ENCODE results near the gene MPC1.

The MPC1 gene

GRCh38 chr6:166420351-166420750, 37.6 kb upstream of the MPC1 start:
- TF ChIP-seq, protein P1, sequence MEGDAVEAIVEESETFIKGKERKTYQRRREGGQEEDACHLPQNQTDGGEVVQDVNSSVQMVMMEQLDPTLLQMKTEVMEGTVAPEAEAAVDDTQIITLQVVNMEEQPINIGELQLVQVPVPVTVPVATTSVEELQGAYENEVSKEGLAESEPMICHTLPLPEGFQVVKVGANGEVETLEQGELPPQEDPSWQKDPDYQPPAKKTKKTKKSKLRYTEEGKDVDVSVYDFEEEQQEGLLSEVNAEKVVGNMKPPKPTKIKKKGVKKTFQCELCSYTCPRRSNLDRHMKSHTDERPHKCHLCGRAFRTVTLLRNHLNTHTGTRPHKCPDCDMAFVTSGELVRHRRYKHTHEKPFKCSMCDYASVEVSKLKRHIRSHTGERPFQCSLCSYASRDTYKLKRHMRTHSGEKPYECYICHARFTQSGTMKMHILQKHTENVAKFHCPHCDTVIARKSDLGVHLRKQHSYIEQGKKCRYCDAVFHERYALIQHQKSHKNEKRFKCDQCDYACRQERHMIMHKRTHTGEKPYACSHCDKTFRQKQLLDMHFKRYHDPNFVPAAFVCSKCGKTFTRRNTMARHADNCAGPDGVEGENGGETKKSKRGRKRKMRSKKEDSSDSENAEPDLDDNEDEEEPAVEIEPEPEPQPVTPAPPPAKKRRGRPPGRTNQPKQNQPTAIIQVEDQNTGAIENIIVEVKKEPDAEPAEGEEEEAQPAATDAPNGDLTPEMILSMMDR (IDR thresholded peaks at IDR 0.05; ENCODE audit: low read depth, low read length), result peak; percentile 31
- no peak overlapping the region for H3K4me3 ChIP-seq (replicated peaks in 1 of 2; ENCODE audit: low read depth in 2 of 2, low read length in 2 of 2)
- DNase-seq (ENCODE audit: low read depth in 2 of 2), result peak; percentile 41 to 70

- TF ChIP-seq, protein P1 (IDR thresholded peaks at IDR 0.05; ENCODE audit: low read depth, low read length), result no peak
- DNase-seq (ENCODE audit: low read depth in 2 of 2), result no peak
- H3K4me3 ChIP-seq (replicated peaks in 1 of 2; ENCODE audit: low read depth in 2 of 2, low read length in 2 of 2), result no peak overlapping the region
These were observed 37.0 kb upstream of the MPC1 start for GRCh38 chr6:166419717-166420116.

DNA sequence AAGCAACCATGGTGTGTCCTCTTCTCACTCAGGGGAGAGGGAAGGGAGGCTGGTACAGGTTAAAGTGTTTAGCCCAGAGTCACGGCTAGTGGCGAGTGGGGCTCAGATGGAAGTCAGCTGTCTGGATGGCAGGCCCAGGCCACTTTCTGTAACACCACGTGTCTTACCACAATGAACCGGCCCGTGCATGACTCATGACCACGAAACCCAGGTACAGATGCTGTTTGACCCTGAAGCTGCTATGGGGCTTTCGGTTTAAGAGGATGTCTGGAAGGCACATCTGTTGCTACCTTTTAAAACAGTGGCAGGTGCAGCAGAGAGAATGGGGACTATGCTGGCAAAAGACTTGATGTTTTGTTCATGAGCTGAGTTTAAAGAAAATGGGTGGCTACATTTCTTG, 36.5 kb upstream of the MPC1 start:
- no peak overlapping the region for H3K4me3 ChIP-seq (replicated peaks in 1 of 2; ENCODE audit: low read depth in 2 of 2, low read length in 2 of 2)
- TF ChIP-seq, protein P1 (IDR thresholded peaks at IDR 0.05; ENCODE audit: low read depth, low read length), result no peak
- peak in 1 of 2 donors; percentile 35 for DNase-seq (ENCODE audit: low read depth in 2 of 2)

- TF ChIP-seq, protein P1 (IDR thresholded peaks at IDR 0.05; ENCODE audit: low read depth, low read length), result no peak
- H3K4me3 ChIP-seq (replicated peaks in 1 of 2; ENCODE audit: low read depth in 2 of 2, low read length in 2 of 2), result no peak overlapping the region
- no peak for DNase-seq (ENCODE audit: low read depth in 2 of 2)
These were observed 36.0 kb upstream of the MPC1 start for GRCh38 chr6:166418691-166419143.

- no peak overlapping the region for H3K4me3 ChIP-seq (replicated peaks in 1 of 2; ENCODE audit: low read depth in 2 of 2, low read length in 2 of 2)
- TF ChIP-seq, protein P1 (IDR thresholded peaks at IDR 0.05; ENCODE audit: low read depth, low read length), result no peak
- DNase-seq (ENCODE audit: low read depth in 2 of 2), result no peak
These were observed 34.5 kb upstream of the MPC1 start for GRCh38 chr6:166417285-166417691.

GRCh38 chr6:166415833-166416347, 33.1 kb upstream of the MPC1 start:
- no peak overlapping the region for H3K4me3 ChIP-seq (replicated peaks in 1 of 2; ENCODE audit: low read depth in 2 of 2, low read length in 2 of 2)
- DNase-seq (ENCODE audit: low read depth in 2 of 2), result no peak
- TF ChIP-seq, protein P1 (IDR thresholded peaks at IDR 0.05; ENCODE audit: low read depth, low read length), result no peak

- DNase-seq (ENCODE audit: low read depth in 2 of 2), result no peak
- H3K4me3 ChIP-seq (replicated peaks in 1 of 2; ENCODE audit: low read depth in 2 of 2, low read length in 2 of 2), result no peak overlapping the region
These were observed 32.6 kb upstream of the MPC1 start for GRCh38 chr6:166415306-166415705.

More at GRCh38 chr6:166415306-166415705, 32.6 kb upstream of the MPC1 start:
- TF ChIP-seq, protein P1 (IDR thresholded peaks at IDR 0.05; ENCODE audit: low read depth, low read length), result no peak
